ENCODE data around the gene SLC8A1. TPM values are rescaled to one million over a fixed set of nuclear protein-coding genes. Genes with fewer than 3 reads are reported as not detected.
"Not testable (repeated sequence)": the region's sequence is repeated elsewhere in the genome, so short reads cannot be mapped to it uniquely, and the experiment has no call there.

SLC8A1 gene
- total RNA-seq, 1 donor from 2014 or later: 277 TPM

DNA sequence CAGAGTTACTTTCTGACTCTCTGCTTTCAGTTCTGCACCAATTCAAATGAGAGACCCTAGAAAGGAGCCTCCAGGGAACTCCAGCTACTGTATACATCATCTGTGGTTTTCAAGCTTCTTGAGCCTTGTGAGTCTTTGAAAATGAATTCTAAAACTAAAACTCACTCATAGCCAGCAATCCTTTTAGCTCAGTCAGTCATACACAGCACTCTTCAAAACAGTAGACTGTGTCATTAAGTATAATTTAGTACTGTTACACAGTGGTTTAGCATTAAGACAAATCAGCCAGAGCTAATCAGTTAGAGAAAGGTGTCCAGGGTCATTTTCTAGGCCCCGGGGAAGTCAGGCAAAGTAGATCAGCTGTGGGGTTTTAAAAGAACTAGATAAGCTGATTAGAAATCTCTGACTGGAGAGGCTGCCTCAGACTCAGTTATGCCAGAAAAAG, 350.7 kb downstream of the SLC8A1 start:
- DNase-seq: no peak

DNA sequence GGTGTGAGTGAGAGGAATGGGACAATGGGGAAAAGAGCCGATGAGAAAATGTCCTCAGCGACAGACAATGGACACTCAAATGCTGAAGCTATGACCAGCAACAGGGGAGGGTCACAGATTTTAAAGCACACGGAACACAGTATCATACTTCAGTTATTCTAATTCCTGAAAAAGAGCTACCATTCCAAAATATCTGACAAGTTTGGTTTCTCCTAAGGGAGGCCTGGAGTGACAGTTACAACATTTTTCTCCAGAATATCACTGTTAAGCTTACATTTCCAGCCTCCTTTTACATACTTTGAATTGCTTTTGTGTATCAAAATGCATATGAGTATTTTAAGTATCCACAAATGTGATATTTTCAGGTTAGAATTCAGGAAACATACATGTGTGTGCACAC, 351.2 kb downstream of the SLC8A1 start:
- DNase-seq: no peak

GRCh38 chr2:40098786-40099470, 353.0 kb downstream of the SLC8A1 start:
- DNase-seq: no peak

DNA sequence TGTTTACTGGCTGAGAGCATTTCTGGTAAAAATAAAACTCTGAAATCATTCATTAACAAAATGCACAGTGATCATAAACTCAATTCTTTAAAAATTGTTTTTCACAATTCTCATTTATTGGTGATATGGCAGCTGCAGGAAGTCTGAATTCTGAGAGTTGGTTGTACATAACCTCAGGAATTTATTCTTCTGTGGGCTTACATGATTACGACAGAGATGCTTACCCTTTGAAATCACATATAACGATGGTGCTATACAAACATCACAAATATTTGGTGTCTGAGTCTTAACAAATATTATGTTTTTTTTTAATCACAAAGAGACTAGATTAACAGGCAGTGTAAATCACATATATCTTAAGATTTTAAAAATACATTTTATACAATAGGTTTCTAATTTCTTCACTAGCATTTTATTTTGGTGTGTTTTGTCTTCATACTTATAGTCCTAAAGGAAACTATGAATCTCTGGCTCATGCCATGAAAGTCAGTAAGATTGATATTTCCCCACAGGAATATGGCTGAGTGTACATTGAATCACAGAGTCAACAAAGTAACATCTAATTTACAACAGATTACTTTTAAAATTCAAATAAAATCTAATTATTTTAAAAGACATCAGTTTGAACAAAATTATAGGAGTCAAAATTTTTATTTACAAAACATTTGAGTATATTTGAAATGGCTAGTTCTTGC, 354.1 kb downstream of the SLC8A1 start:
- no peak for DNase-seq

GRCh38 chr2:40096360-40096759, 355.5 kb downstream of the SLC8A1 start:
- DNase-seq: no peak

DNA sequence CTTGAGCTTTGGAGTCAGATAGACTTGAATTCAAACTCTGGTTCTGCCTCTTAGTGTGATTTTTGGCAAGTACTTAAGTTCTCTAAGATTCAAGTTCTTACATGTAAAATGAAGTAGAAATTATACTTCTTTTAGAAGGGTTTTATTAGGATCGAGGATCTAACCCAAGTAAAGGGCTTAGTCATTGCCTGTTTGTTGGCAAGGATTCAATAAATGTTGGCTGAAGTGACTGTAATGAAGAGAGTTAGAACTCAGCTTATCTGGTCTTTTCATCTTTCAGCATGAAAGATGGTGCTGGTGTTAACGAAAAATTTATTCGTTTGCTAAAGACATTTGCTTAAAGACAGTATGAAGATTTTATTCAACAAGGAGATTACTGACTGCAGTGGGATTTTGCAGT, 356.9 kb downstream of the SLC8A1 start:
- DNase-seq: no peak

- DNase-seq: no peak
Measured at GRCh38 chr2:40094451-40094850, 357.4 kb downstream of the SLC8A1 start.

DNA sequence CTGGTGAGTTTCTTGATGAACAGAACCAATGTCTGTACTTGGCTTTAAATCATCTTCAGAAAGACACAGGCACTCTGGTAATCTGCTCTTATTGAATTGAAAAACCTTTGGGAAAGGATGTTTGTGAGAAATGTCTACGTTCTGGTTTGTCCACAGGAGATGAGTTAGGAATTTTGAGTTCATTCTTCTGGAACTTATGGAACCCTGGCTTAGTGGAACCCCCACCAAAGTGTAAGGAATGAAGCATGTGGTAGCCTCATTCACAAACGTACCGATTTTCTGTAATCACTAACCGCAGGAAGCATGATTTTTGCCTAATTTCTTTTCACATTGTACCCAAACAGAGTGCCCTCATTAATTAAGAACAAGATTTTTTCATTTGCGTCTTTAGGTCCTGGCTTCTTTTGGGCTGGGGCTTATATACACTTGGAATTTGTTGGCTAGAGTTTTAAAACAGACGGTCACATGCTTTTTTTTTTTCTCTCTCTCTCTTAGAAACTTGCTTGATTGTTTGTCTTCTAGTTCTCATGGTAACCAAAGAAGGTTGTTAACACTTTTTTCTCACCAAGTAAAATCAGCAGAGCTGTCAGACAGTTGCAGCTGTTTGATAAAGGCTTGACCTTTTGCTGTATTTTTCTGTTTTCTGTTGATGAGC, 358.7 kb downstream of the SLC8A1 start:
- no peak for DNase-seq

DNA sequence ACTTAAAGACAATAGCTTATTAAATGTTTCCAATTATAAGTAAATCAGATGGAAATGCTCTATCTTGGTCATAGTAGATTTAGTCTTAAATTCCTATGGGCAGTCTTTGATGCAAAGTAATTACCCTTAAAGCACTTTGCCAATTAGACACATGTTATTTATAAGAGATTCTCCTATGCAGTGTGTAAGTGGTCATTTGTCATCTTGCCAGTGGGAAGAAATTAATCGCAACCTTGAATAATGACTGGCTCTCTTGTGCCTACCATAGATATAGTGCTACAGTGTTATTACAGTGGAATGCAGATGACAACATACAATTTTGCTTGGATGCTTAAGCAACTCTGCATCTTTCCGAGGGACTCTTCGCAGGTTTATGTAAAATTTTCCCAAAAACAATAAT, 361.8 kb downstream of the SLC8A1 start:
- DNase-seq: no peak

GRCh38 chr2:40087927-40088326, 364.0 kb downstream of the SLC8A1 start:
- no peak for DNase-seq

DNA sequence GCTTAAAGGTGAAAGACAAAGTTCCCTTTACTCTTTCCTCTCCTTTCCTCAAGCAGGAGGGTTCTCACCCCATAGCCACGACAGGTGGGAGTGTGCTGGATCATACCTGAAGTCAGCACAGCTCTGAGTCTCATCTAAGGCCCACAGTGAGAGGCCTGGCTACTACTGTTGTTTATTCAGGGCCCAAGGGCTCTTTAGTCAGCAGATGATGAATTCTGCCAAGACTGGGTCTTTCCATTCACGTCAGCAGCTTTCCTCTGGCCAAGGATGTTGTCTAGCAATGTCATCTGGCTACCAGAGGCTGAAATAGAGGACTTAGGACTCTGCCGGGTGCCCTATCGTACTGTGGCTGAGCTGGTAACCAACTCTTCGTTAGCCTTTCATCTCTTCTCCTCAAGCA, 364.5 kb downstream of the SLC8A1 start:
- no peak for DNase-seq

- no peak for DNase-seq
Measured at GRCh38 chr2:40085786-40086185, 366.1 kb downstream of the SLC8A1 start.

GRCh38 chr2:40073336-40073735, 378.6 kb downstream of the SLC8A1 start:
- not testable (repeated sequence) for DNase-seq

DNA sequence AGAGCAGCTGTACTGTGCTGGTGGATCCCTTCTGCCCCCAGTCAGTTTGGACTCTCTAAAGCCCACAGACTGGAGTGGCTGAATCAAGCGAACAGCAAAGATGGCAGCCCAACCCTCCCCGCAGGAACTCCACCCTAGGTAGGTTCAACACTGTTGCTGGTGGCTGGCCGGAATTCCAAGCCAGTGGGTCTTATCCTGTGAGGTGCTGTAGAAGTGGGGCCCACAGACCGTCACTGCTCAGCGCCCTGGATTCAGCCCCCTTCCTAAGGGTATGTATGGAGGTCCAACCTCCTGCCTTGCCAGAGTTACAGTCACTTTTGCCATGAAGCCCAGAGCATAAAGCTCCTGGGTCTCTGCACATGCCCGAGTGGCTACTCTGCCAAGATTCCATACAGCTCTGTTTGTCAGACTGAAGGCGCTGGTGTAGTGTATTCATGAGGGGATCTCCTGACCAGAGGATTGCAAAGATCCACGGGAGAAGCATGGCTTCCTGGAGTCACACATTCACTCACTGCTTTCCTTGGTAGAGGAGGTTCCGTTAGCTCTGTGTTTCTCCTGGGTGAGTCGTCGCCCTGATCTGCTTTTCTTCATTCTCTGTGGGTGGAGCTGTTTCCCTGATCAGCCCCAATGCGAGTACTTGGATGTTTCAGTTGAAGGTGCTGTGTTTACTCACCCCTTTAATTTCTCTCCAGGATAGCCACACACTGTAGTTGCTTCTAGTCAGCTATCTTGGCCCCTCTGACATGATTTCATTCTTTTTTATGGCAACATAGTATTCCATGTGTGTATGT, 379.3 kb downstream of the SLC8A1 start:
- DNase-seq: no peak

DNA sequence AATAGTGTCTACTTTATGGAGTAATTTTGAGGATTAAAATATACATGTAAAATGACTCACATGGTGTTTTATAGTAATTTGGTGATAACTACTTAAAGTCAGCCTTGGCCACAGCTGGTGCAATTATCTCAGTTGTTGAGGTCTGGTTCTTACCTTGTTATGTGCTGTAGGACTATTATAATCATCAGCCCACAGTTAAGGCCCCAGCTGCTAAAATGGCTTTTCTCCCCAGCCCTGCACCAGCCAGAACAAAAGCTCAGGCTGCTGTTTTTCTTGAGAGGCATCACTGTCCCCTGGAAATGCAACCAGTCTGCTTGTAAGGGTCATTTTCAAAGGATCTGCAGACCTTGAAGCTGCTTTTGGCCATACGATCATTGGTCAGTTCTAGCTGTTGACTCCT, 389.5 kb downstream of the SLC8A1 start:
- DNase-seq: no peak

DNA sequence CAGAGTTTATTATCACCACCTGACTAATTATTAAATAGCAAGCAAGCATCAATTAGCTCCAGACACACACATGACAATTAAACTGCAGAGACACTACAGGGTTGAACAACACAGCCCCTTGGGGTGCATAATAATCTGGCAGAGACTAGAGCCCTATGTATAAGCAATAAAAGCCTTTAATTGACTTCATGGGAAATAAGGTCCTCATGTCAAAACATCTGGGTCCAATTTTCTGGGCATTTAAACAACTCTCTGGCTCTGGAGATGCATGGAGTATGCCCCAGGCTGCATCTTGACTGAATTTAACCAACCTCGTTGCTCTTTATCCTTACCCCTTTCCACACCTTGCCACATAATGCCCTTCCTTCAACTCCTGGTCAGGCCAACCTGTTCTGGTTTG, 402.1 kb downstream of the SLC8A1 start:
- DNase-seq: no peak

DNA sequence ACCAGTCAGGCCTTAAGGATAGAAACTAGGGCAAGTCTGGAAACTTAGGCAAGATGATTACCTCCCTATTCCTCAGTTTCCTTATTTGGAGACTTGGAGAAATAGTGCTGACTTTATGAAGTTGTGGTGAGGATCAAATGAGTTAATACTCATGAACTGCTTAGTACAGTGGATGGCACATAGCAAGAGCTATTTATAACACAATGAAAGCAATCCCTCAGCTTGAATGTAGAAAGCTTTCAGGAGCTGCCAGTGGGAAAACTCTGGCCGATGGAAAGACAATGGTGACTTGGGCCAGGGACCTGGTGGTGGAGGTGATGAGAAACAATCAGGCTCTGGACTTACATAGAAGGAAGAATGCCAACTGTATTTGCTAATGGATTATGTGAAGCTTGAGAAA, 403.4 kb downstream of the SLC8A1 start:
- no peak for DNase-seq

- DNase-seq: no peak
Measured at GRCh38 chr2:40047406-40047805, 404.5 kb downstream of the SLC8A1 start.
